Glutamatergic neuron (in vitro differentiated cells): ENCODE data around the gene SLC24A2. TPM values are rescaled to one million over a fixed set of nuclear protein-coding genes. Genes with fewer than 3 reads are reported as not detected.

ENCODE experiments used
- DNase-seq: peaks from one replicate; pipeline ENCODE4 v3.0.0; 2022
- H3K27ac Mint-ChIP-seq: one replicate; pipeline ENCODE4 v1.8.0; 2020; ENCODE audit warnings: mild to moderate bottlenecking, mixed read lengths, inconsistent platforms; ENCODE audit not compliant: unreplicated experiment
- H3K27me3 Mint-ChIP-seq: one replicate; pipeline ENCODE4 v1.8.0; 2020; ENCODE audit warnings: mild to moderate bottlenecking, moderate library complexity, mixed read lengths, inconsistent platforms; ENCODE audit not compliant: unreplicated experiment
- H3K36me3 Mint-ChIP-seq: one replicate; pipeline ENCODE4 v1.8.0; 2020; ENCODE audit warnings: mild to moderate bottlenecking, mixed read lengths, inconsistent platforms; ENCODE audit not compliant: unreplicated experiment
- H3K4me1 Mint-ChIP-seq: one replicate; pipeline ENCODE4 v1.8.0; 2020; ENCODE audit warnings: mild to moderate bottlenecking, low read depth, mixed read lengths, inconsistent platforms; ENCODE audit not compliant: unreplicated experiment
- H3K4me3 Mint-ChIP-seq: one replicate; pipeline ENCODE4 v1.8.0; 2020; ENCODE audit warnings: mild to moderate bottlenecking, mixed read lengths, inconsistent platforms; ENCODE audit not compliant: unreplicated experiment
- H3K9me3 Mint-ChIP-seq: one replicate; pipeline ENCODE4 v1.8.0; 2020; ENCODE audit warnings: mild to moderate bottlenecking, moderate library complexity, mixed read lengths, inconsistent platforms; ENCODE audit not compliant: unreplicated experiment
- CTCF ChIP-seq: fragments of 200-600 bp; sonication (generic); IDR thresholded peaks from one replicate; pipeline ENCODE4 v1.5.0; 2021; ENCODE audit not compliant: partially characterized antibody, unreplicated experiment
- total RNA-seq: library from RNA; stranded (reverse); fragmentation: NEBNext Ultra II Directional; extraction: Animal tissue kit (Norgen Biotek cat#: 25700); gene quantifications from one replicate; pipeline ENCODE4 v1.2.1, GENCODE V29; 2021; ENCODE audit not compliant: unreplicated experiment

Gene SLC24A2
- total RNA-seq, 1 donor from 2014 or later: 5.1 TPM

- DNase-seq: no peak
- peaks cover 3% of the 10 kb centered on the region for H3K4me1 Mint-ChIP-seq
- H3K27ac Mint-ChIP-seq: no peak overlapping the region
- H3K36me3 Mint-ChIP-seq: no peaks in the 10 kb centered on the region
- peaks cover 2% of the 10 kb centered on the region for H3K27me3 Mint-ChIP-seq
- no peak for TF ChIP-seq CTCF
- H3K4me3 Mint-ChIP-seq: no peak overlapping the region
- H3K9me3 Mint-ChIP-seq: peaks cover 4% of the 10 kb centered on the region
These were observed 5.3 kb downstream of the SLC24A2 start for GRCh38 chr9:19783500-19783899.

DNA sequence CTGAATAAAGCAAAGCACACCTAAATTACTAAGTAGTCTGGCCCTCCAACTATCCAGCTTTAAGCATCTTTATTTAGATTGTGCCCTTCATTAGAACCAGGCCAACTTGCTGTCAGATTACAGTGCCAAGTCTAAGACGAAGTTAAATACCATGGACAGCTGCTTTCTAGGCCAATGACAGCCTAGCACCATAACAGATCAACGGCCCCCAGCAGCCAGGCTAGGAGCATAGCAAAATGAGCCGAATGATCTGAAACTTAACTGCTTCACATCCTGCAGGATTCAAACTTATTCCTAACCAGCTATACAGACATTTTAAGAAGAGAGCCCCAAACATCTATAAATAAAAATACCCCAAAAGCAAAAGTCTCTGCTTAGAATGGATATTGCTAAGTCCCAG lies 6.8 kb downstream of the SLC24A2 start:
- no peak for DNase-seq
- Mint-ChIP-seq H3K27me3 (peaks cover 2% of the 10 kb centered on the region), H3K27ac (no peak overlapping the region), H3K36me3 (no peaks in the 10 kb centered on the region), H3K4me1 (no peaks in the 10 kb centered on the region), H3K4me3 (no peak overlapping the region), H3K9me3 (no peaks in the 10 kb centered on the region)
- no peak for TF ChIP-seq CTCF

DNA sequence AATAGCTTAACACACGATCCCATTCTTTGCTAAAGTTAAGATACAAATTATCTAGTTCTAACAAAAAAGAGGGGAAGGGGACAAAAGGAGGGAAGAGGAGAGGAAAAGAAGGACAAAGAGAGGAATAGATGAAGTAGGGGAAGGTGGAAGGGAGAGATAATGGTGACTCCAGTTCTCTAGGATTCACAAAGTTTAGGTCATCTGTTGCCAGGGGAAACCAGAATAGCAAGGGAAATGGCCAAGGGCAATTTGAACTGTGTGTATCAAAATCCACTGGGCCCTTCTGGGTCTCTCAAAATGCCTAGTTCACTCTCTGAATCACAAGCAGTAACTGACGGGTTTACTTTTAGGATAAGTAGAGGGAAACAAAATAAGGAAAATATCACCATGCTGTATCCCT lies 7.6 kb downstream of the SLC24A2 start:
- no peaks in the 10 kb centered on the region for H3K9me3 Mint-ChIP-seq
- H3K4me3 Mint-ChIP-seq: no peak overlapping the region
- no peak for DNase-seq
- H3K27ac Mint-ChIP-seq: no peak overlapping the region
- peaks cover 2% of the 10 kb centered on the region for H3K27me3 Mint-ChIP-seq
- H3K36me3 Mint-ChIP-seq: no peaks in the 10 kb centered on the region
- TF ChIP-seq CTCF: no peak
- H3K4me1 Mint-ChIP-seq: no peaks in the 10 kb centered on the region

GRCh38 chr9:19771446-19771845 lies 17.4 kb downstream of the SLC24A2 start:
- no peak for DNase-seq
- no peaks in the 10 kb centered on the region for H3K4me1 Mint-ChIP-seq
- H3K27ac Mint-ChIP-seq: no peak overlapping the region
- no peaks in the 10 kb centered on the region for H3K36me3 Mint-ChIP-seq
- no peak overlapping the region for H3K4me3 Mint-ChIP-seq
- peaks cover 2% of the 10 kb centered on the region for H3K27me3 Mint-ChIP-seq
- H3K9me3 Mint-ChIP-seq: no peaks in the 10 kb centered on the region
- TF ChIP-seq CTCF: no peak

DNA sequence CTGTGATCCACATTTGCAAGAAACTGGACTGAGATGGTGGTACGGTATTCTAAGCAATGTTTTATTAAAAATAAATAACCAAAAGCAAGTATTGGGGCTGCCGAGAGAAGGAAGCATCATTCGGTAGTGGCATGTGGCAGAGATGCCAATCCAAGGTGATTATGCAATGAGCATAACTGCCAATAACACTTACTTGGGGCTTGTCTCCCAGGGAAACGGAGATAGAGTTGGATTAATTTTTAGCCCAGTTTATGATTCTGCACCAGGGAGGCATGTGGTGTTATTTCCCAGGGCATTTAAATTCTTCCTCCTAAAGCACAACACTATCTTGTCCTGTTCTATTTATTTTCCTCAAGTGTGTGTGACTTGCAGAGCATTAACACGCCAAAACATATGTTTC lies 17.9 kb downstream of the SLC24A2 start:
- H3K4me1 Mint-ChIP-seq: no peaks in the 10 kb centered on the region
- H3K27ac Mint-ChIP-seq: no peak overlapping the region
- no peak overlapping the region for H3K4me3 Mint-ChIP-seq
- peaks cover 2% of the 10 kb centered on the region for H3K27me3 Mint-ChIP-seq
- no peaks in the 10 kb centered on the region for H3K9me3 Mint-ChIP-seq
- H3K36me3 Mint-ChIP-seq: no peaks in the 10 kb centered on the region
- no peak for DNase-seq
- no peak for TF ChIP-seq CTCF
